GM20000 (cell line): ENCODE measurements around the gene PCCA.

Source experiments
- DNase-seq: peaks from one replicate; pipeline ENCODE4 v3.0.0; 2012; ENCODE audit warnings: low spot score
- CTCF ChIP-seq: IDR thresholded peaks from 2 replicates; pipeline ENCODE4 v1.5.1; 2012; ENCODE audit warnings: mild to moderate bottlenecking, control low read depth; ENCODE audit errors: extremely low read depth, missing control alignments

PCCA gene

GRCh38 chr13:100398360-100398759 lies 309.5 kb downstream of the PCCA start:
- TF ChIP-seq CTCF, result no peak

GRCh38 chr13:100399455-100399854 lies 310.6 kb downstream of the PCCA start:
- no peak for TF ChIP-seq CTCF
- no peak for DNase-seq

More at GRCh38 chr13:100398360-100398759, 309.5 kb downstream of the PCCA start:
- DNase-seq, result no peak

- no peak for TF ChIP-seq CTCF
- DNase-seq, result no peak
These were observed 314.8 kb downstream of the PCCA start for GRCh38 chr13:100403675-100404074.

GRCh38 chr13:100409132-100409531 lies 320.2 kb downstream of the PCCA start:
- no peak for DNase-seq
- no peak for TF ChIP-seq CTCF

- DNase-seq, result no peak
- no peak for TF ChIP-seq CTCF
These were observed 334.5 kb downstream of the PCCA start for GRCh38 chr13:100423375-100423774.

- no peak for DNase-seq
These were observed 340.1 kb downstream of the PCCA start for GRCh38 chr13:100428986-100429385.

GRCh38 chr13:100432611-100433010 lies 343.7 kb downstream of the PCCA start:
- no peak for DNase-seq
- TF ChIP-seq CTCF, result no peak

More at GRCh38 chr13:100428986-100429385, 340.1 kb downstream of the PCCA start:
- TF ChIP-seq CTCF, result no peak
